Activated CD4-positive, alpha-beta T cell treated with anti-CD3 and anti-CD28 coated beads for 36 hours (primary cell): Measurements from ENCODE around the gene VPS37C. TPM values are rescaled to one million over a fixed set of nuclear protein-coding genes. Genes with fewer than 3 reads are reported as not detected.

Experiments
- ATAC-seq: fragments of 200-7000 bp; cut with Tn5 transposase; one replicate; pipeline ENCODE4 v1.10.0; 2021; ENCODE audit warnings: mild to moderate bottlenecking, moderate library complexity
- CTCF ChIA-PET: fragments of 350-600 bp; sonication (Branson Sonifier 250); formaldehyde crosslinking; loops from one replicate; lab custom pipeline; 2021; ENCODE audit warnings: antibody characterized with exemption; lab: Charles Lee
- POLR2A ChIA-PET: fragments of 350-600 bp; sonication (Branson Sonifier 250); formaldehyde crosslinking; loops from one replicate; lab custom pipeline; 2021; ENCODE audit warnings: antibody characterized with exemption, inconsistent platforms; lab: Charles Lee
- DNase-seq: peaks from one replicate; pipeline ENCODE4 v3.0.0-alpha.2; 2020
- H3K27ac Mint-ChIP-seq: one replicate; pipeline ENCODE4 v1.8.0; 2021; ENCODE audit warnings: mixed read lengths
- H3K27me3 Mint-ChIP-seq: one replicate; pipeline ENCODE4 v1.8.0; 2021; ENCODE audit warnings: mixed read lengths
- H3K36me3 Mint-ChIP-seq: one replicate; pipeline ENCODE4 v1.8.0; 2021; ENCODE audit warnings: low read depth, mixed read lengths
- H3K4me1 Mint-ChIP-seq: one replicate; pipeline ENCODE4 v1.8.0; 2021; ENCODE audit warnings: mixed read lengths
- H3K4me3 Mint-ChIP-seq: one replicate; pipeline ENCODE4 v1.8.0; 2021; ENCODE audit warnings: mild to moderate bottlenecking, moderate library complexity, mixed read lengths
- H3K9me3 Mint-ChIP-seq: one replicate; pipeline ENCODE4 v1.8.0; 2021; ENCODE audit warnings: low read depth, mixed read lengths
- intact Hi-C, 2 experiments: fragments of 100-400 bp; cut with DNase I in 1 of 2; cut with micrococcal nuclease in 1 of 2; formaldehyde crosslinking; loops; one replicate each; pipeline versions ENCODE4 v1.14.2 to v1.15.1; 2022 to 2024; cut with DNase I, micrococcal nuclease
- total RNA-seq, 2 experiments: library from RNA; stranded (reverse); gene quantifications; one replicate each; pipeline ENCODE4 v1.2.3, GENCODE V29; 2021

The VPS37C gene
- total RNA-seq, 2 experiments from 2014 or later, result 9.5 to 10.6 TPM

- intact Hi-C loops, result no loop called here
- DNase-seq (peak; percentile 42), ATAC-seq (peak; percentile 27)
- CTCF ChIA-PET, result interaction anchor here (0.6 to 2.8 kb wide), 4 partner anchors 12 to 1351 kb away, joined by 3 to 8 read pairs (median 4); no protein-coding TSS in a partner anchor
- H3K36me3 Mint-ChIP-seq, result peaks cover 90% of the 10 kb centered on the region
- peak overlapping the region; percentile 98 for H3K27ac Mint-ChIP-seq
- H3K4me3 Mint-ChIP-seq, result peak overlapping the region; percentile 55
- peaks cover 94% of the 10 kb centered on the region for H3K4me1 Mint-ChIP-seq
- POLR2A ChIA-PET, result interaction anchor here (1.0 to 1.2 kb wide), 3 partner anchors 9 to 331 kb away, joined by 3 read pairs; partner anchors contain the start of gene PRPF19
- H3K27me3 Mint-ChIP-seq, result no peaks in the 10 kb centered on the region
- H3K9me3 Mint-ChIP-seq, result peaks cover 3% of the 10 kb centered on the region
These were observed 44.6 kb downstream of the VPS37C start for GRCh38 chr11:61116426-61117167.

DNA sequence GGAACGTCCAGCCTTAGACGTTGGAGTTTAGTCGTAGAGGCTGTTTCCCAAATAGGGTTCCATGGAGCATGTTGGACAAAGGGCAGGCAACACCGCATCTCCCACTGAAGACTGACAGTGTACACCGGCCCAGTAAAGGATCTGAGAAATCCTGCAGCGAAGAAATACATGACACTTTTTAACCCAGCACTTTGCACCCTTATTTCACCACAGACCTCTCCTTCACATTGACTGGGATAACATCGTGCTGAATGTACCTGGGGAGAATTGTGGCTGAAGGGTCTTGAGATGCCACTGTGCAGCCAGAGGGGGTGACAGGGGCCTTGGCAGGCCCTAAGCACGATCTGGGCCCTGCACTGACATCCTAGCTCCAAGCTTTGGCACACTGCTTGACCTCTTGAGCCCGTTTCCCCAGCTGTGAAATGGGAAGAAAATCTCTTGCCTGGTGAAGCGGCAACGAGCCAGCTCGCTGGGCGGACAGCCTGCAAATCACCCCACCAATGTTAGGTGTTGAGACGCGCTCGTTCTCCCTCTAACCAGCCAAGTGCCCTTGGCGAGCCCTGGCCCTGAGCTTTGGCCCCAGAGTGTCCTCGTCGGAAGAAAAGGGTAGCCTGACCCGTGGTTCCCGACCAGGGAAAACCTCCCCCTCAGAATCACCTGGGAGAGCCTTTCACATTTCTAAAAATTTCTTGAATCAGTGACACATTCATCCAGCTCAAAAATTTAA lies 45.6 kb downstream of the VPS37C start:
- intact Hi-C loops, result no loop called here
- DNase-seq (no peak), ATAC-seq (no peak)
- Mint-ChIP-seq H3K27ac (peak overlapping the region; percentile 98), H3K36me3 (peaks cover 90% of the 10 kb centered on the region), H3K4me1 (peaks cover 94% of the 10 kb centered on the region), H3K27me3 (no peaks in the 10 kb centered on the region), H3K4me3 (peak overlapping the region; percentile 10), H3K9me3 (peaks cover 3% of the 10 kb centered on the region)
- POLR2A ChIA-PET, result interaction anchor here (0.8 to 1.2 kb wide), 4 partner anchors 34 to 210 kb away, joined by 3 read pairs; partner anchors contain the start of gene PRPF19
- CTCF ChIA-PET, result interaction anchor here (0.6 to 1.5 kb wide), 5 partner anchors 24 to 245 kb away, joined by 3 to 5 read pairs (median 3); no protein-coding TSS in a partner anchor

DNA sequence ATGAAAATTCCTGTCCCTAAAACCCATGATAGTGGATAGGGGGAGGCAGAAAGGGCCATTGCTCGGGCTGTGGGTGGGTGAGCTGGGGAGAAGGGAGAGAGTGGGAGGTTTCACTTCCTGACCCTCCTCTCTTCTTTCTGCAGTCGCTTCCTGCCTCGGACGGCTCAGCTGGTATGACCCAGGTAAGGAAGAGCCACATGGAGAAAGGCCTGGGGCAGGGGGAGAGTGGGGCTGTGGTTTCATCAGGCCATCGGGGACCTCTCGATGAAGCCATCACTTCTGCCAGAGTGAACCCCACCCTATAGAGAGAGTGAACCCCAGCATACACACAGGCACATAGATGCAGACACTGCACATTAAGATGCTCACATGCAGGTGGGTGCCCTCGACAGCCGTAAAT lies 46.3 kb downstream of the VPS37C start:
- peak overlapping the region; percentile 32 for H3K4me3 Mint-ChIP-seq
- H3K36me3 Mint-ChIP-seq, result peaks cover 90% of the 10 kb centered on the region
- H3K27ac Mint-ChIP-seq, result peak overlapping the region; percentile 98
- ChIA-PET CTCF (interaction anchor here (1.0 to 1.2 kb wide), 2 partner anchors 38 to 120 kb away, joined by 3 read pairs; no protein-coding TSS in a partner anchor), POLR2A (interaction anchor here (1.1 kb wide), 1 partner anchor 129 kb away, joined by 3 read pairs; no protein-coding TSS in a partner anchor)
- intact Hi-C loops, result loop anchor here (5.0 kb wide), 2 partner anchors 38 to 203 kb away; partner anchors contain the start of gene TMEM109 (in 1 of the 2)
- H3K4me1 Mint-ChIP-seq, result peaks cover 94% of the 10 kb centered on the region
- H3K27me3 Mint-ChIP-seq, result no peaks in the 10 kb centered on the region
- DNase-seq, result no peak
- H3K9me3 Mint-ChIP-seq, result peaks cover 3% of the 10 kb centered on the region
- ATAC-seq, result no peak

DNA sequence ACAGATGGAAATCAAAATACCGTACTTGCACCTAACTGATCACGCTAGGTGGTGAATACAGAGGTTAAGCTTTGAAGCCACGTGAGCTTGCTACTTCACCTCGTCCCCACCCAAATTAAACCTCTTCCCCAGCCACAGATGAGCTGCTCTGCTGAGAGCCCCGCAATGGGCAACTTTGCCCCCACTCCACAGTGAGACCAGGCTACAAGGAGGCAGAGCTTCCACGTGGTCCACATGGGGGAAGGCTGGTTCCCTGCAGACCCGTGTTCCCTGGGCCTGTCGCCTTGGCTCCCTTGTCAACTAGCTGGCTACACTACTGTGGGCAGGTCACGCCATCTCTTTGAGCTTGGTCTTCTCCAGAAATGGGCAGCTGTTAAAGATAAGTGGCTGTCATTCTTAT lies 48.0 kb downstream of the VPS37C start:
- ChIA-PET CTCF (interaction anchor here (0.7 to 3.4 kb wide), 18 partner anchors 8 to 1971 kb away, joined by 3 to 18 read pairs (median 4); no protein-coding TSS in a partner anchor), POLR2A (interaction anchor here (0.6 to 2.2 kb wide), 6 partner anchors 29 to 141 kb away, joined by 3 to 14 read pairs (median 4); no protein-coding TSS in a partner anchor)
- no peak overlapping the region for H3K27ac Mint-ChIP-seq
- DNase-seq (no peak), ATAC-seq (no peak)
- intact Hi-C loops, result loop anchor here (2.0 to 5.0 kb wide), 4 partner anchors 30 to 201 kb away; partner anchors contain the start of gene TMEM109 (in 1 of the 2)
- H3K4me1 Mint-ChIP-seq, result peaks cover 94% of the 10 kb centered on the region
- peaks cover 90% of the 10 kb centered on the region for H3K36me3 Mint-ChIP-seq
- H3K9me3 Mint-ChIP-seq, result peaks cover 3% of the 10 kb centered on the region
- no peaks in the 10 kb centered on the region for H3K27me3 Mint-ChIP-seq
- H3K4me3 Mint-ChIP-seq, result no peak overlapping the region

DNA sequence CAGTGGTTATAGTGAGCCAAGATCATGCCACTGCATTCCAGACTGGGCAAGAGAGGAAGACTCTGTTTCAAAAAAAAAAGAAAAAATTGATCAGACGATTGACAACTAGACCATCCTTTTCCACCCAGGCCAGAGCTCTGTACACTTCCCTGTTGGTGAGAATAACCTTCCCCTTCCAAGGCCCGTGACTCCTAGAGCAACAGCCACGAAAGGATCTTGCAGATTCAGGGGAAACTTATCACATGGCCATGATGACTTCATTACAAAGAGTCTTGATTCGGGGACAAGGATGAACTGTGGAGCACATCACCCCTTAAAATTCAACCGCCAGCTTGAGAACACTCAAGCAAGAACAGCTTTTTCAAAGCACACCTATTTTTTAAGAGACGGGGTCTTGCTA lies 48.7 kb downstream of the VPS37C start:
- no peak for ATAC-seq
- ChIA-PET POLR2A (interaction anchor here (0.6 to 2.2 kb wide), 15 partner anchors 17 to 140 kb away, joined by 3 to 18 read pairs (median 5); no protein-coding TSS in a partner anchor), CTCF (interaction anchor here (0.6 to 3.4 kb wide), 21 partner anchors 8 to 665 kb away, joined by 3 to 18 read pairs (median 4); partner anchors contain the start of gene TMEM109)
- Mint-ChIP-seq H3K9me3 (peaks cover 3% of the 10 kb centered on the region), H3K36me3 (peaks cover 92% of the 10 kb centered on the region), H3K4me3 (no peak overlapping the region), H3K4me1 (peaks cover 98% of the 10 kb centered on the region), H3K27ac (no peak overlapping the region), H3K27me3 (no peaks in the 10 kb centered on the region)
- no peak for DNase-seq
- intact Hi-C loops, result loop anchor here (1.0 to 5.0 kb wide), 5 partner anchors 30 to 200 kb away; partner anchors contain the start of gene TMEM109 (in 1 of the 2)

DNA sequence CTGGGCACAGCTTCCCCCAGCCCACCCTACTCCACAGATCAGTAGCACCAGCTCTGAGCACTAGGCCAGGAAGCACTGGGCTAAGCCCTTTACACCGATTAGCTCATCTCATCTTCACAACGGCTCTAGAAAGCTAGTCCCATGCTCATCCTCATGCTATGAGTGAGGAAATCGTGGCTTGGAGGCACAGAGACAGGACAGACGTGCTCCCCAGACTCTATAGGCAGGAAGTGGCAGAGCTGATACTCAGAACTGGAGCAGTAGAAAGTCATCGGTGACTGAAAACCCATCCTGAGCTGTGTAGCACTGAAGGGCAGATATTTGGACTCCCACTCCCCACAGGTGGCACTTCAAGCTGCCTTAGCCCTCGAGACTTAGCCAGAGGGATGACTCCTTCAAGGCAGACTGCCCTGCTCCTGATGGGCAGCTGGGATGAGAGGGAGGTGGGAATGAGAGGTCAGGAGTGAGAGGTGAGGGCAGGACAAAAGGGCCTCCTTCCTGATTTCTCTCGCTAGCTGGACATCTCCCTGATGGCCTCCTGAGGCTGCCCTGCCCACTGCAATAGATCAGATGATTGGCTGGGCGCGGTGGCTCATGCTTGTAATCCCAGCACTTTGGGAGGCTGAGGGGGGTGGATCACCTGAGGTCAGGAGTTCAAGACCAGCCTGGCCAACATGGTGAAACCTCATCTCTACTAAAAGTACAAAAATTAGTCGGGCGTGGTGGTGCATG lies 49.3 kb downstream of the VPS37C start:
- peaks cover 3% of the 10 kb centered on the region for H3K9me3 Mint-ChIP-seq
- intact Hi-C loops, result loop anchor here (1.0 to 5.0 kb wide), 11 partner anchors 10 to 200 kb away; partner anchors contain the start of genes CD5 (in 1 of the 2), CD6 (in 1 of the 2) and TMEM109 (in 1 of the 2)
- DNase-seq (peak; percentile 86), ATAC-seq (peak; percentile 90)
- no peak overlapping the region for H3K27ac Mint-ChIP-seq
- H3K27me3 Mint-ChIP-seq, result no peaks in the 10 kb centered on the region
- peaks cover 99% of the 10 kb centered on the region for H3K4me1 Mint-ChIP-seq
- H3K36me3 Mint-ChIP-seq, result peaks cover 96% of the 10 kb centered on the region
- ChIA-PET POLR2A (interaction anchor here (0.5 to 2.2 kb wide), 24 partner anchors 17 to 142 kb away, joined by 3 to 18 read pairs (median 4); no protein-coding TSS in a partner anchor), CTCF (interaction anchor here (0.6 to 3.4 kb wide), 23 partner anchors 9 to 199 kb away, joined by 3 to 18 read pairs (median 4); partner anchors contain the start of gene TMEM109)
- no peak overlapping the region for H3K4me3 Mint-ChIP-seq

- Mint-ChIP-seq H3K27me3 (no peaks in the 10 kb centered on the region), H3K4me3 (no peak overlapping the region)
- CTCF ChIA-PET, result interaction anchor here (0.6 to 3.4 kb wide), 13 partner anchors 10 to 198 kb away, joined by 3 to 18 read pairs (median 5); partner anchors contain the start of gene TMEM109
These were observed 50.2 kb downstream of the VPS37C start for GRCh38 chr11:61111050-61111435.

GRCh38 chr11:61110255-61111049 lies 50.8 kb downstream of the VPS37C start:
- Mint-ChIP-seq H3K4me1 (peaks cover 97% of the 10 kb centered on the region), H3K36me3 (peaks cover 94% of the 10 kb centered on the region), H3K27me3 (no peaks in the 10 kb centered on the region), H3K27ac (no peak overlapping the region), H3K9me3 (no peaks in the 10 kb centered on the region), H3K4me3 (no peak overlapping the region)
- POLR2A ChIA-PET, result interaction anchor here (0.8 to 2.2 kb wide), 8 partner anchors 8 to 140 kb away, joined by 3 to 18 read pairs (median 5); partner anchors contain the start of gene CD5
- DNase-seq (no peak), ATAC-seq (peak; percentile 3)
- CTCF ChIA-PET, result interaction anchor here (0.6 to 2.3 kb wide), 9 partner anchors 9 to 1544 kb away, joined by 3 to 11 read pairs (median 3); partner anchors contain the start of gene CD5
- intact Hi-C loops, result loop anchor here (1.0 to 5.0 kb wide), 8 partner anchors 8 to 198 kb away; partner anchors contain the start of genes CD5 (in 1 of the 2), CD6 (in 1 of the 2) and TMEM109 (in 1 of the 2)

More at GRCh38 chr11:61111050-61111435, 50.2 kb downstream of the VPS37C start:
- intact Hi-C loops, result loop anchor here (1.0 to 5.0 kb wide), 8 partner anchors 9 to 199 kb away; partner anchors contain the start of genes CD5 (in 1 of the 2), CD6 (in 1 of the 2) and TMEM109 (in 1 of the 2)
- POLR2A ChIA-PET, result interaction anchor here (0.5 to 2.2 kb wide), 19 partner anchors 9 to 141 kb away, joined by 3 to 18 read pairs (median 4); partner anchors contain the start of gene CD5
- Mint-ChIP-seq H3K27ac (no peak overlapping the region), H3K4me1 (peaks cover 99% of the 10 kb centered on the region), H3K9me3 (no peaks in the 10 kb centered on the region), H3K36me3 (peaks cover 96% of the 10 kb centered on the region)
- ATAC-seq (no peak), DNase-seq (no peak)

DNA sequence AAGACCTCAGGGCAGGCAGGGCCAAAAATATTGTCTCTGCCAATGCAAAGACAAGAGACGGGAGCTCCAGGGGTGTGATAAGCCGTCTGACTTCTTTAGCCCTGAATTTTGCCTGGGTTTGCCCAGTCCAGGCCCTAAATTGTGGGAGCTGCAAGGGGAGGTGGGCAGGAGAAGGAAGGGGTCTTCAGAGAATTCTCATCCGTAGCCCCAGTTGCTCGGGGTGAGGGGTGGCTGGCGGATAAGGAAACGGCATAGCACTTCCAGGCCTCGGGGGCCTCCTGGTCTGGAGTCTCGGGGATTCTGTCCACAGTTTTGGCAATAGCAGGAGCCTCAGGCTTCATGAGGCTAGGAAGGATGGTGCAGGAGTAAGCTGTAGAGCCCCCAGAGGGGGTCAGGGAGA lies 51.6 kb downstream of the VPS37C start:
- Mint-ChIP-seq H3K4me1 (peaks cover 91% of the 10 kb centered on the region), H3K36me3 (peaks cover 94% of the 10 kb centered on the region), H3K4me3 (no peak overlapping the region), H3K27ac (no peak overlapping the region), H3K27me3 (no peaks in the 10 kb centered on the region), H3K9me3 (no peaks in the 10 kb centered on the region)
- intact Hi-C loops, result loop anchor here (2.0 to 5.0 kb wide), 8 partner anchors 19 to 197 kb away; partner anchors contain the start of genes CD6 (in 1 of the 2) and TMEM109 (in 1 of the 2)
- DNase-seq, result no peak
- ATAC-seq, result no peak
- ChIA-PET POLR2A (interaction anchor here (0.8 to 1.5 kb wide), 5 partner anchors 7 to 55 kb away, joined by 3 to 6 read pairs (median 4); partner anchors contain the start of gene CD5), CTCF (interaction anchor here (0.6 to 1.2 kb wide), 5 partner anchors 8 to 1544 kb away, joined by 3 to 6 read pairs (median 4); partner anchors contain the start of gene CD5)
